IPS-11a (cell line): Measurements from ENCODE around the gene CHMP3.
"Not testable (repeated sequence)": the region's sequence is repeated elsewhere in the genome, so short reads cannot be mapped to it uniquely, and the experiment has no call there.

Experiments used
- H3K4me3 ChIP-seq: one replicate; pipeline ENCODE4 v1.5.1; 2013; ENCODE audit warnings: low read depth, low read length, control low read depth

Gene CHMP3

DNA sequence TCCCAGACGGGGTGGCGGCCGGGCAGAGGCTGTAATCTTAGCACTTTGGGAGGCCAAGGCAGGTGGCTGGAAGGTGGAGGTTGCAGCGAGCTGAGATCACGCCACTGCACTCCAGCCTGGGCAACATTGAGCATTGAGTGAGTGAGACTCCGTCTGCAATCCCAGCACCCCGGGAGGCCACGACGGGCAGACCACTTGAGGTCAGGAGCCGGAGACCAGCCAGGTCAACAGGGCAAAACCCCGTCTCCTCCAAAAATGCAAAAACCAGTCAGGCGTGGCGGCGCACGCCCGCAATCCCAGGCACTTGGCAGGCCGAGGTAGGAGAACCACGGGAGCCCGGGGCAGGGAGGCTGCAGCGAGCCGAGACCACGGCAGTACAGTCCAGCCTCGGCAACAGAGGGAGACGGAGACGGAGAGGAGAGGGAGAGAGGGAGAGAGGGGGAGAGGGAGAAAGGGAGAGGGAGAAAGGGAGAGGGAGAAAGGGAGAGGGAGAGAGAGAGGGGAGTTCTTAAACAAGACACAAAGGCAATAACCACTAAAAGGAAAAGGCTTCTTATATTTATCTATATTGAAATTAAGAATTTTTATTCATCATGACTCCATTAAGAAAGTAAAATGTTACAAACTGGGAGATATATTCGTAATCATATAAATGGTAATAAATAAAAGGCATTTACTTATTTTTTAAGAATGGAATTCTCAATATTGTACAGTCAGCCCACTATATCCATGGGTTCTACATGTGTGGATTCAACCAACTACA, 13.1 kb downstream of the CHMP3 start:
- not testable (repeated sequence) for H3K4me3 ChIP-seq

DNA sequence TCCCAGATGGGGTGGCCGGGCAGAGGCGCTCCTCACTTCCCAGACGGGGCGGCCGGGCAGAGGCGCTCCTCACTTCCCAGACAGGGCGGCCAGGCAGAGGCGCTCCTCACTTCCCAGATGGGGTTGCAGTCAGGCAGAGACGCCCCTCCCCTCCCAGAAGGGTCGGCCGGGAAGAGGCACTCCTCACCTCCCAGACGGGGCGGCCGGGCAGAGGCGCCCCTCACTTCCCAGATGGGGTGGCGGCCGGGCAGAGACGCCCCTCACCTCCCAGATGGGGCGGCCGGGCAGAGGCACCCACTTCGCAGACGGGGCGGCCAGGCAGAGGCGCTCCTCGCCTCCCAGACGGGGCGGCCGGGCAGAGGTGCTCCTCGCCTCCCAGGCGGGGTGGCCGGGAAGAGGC, 13.8 kb downstream of the CHMP3 start:
- not testable (repeated sequence) for H3K4me3 ChIP-seq

GRCh38 chr2:86548913-86549396, 14.3 kb downstream of the CHMP3 start:
- not testable (repeated sequence) for H3K4me3 ChIP-seq

DNA sequence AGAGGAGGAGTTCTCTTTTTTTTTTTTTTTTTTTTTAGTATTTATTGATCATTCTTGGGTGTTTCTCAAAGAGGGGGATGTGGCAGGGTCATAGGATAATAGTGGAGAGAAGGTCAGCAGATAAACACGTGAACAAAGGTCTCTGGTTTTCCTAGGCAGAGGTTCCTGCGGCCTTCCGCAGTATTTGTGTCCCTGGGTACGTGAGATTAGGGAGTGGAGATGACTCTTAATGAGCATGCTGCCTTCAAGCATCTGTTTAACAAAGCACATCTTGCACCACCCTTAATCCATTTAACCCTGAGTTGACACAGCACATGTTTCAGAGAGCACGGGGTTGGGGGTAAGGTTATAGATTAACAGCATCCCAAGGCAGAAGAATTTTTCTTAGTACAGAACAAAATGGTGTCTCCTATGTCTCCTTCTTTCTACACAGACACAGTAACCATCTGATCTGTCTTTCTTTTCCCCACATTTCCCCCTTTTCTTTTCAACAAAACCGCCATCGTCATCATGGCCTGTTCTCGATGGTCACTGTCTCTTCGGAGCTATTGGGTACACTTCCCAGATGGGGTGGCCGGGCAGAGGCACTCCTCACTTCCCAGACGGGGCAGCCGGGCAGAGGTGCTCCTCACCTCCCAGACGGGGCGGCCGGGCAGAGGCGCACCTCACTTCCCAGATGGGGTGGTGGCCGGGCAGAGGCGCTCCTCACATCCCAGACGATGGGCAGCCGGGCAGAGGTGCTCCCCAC, 14.9 kb downstream of the CHMP3 start:
- not testable (repeated sequence) for H3K4me3 ChIP-seq

DNA sequence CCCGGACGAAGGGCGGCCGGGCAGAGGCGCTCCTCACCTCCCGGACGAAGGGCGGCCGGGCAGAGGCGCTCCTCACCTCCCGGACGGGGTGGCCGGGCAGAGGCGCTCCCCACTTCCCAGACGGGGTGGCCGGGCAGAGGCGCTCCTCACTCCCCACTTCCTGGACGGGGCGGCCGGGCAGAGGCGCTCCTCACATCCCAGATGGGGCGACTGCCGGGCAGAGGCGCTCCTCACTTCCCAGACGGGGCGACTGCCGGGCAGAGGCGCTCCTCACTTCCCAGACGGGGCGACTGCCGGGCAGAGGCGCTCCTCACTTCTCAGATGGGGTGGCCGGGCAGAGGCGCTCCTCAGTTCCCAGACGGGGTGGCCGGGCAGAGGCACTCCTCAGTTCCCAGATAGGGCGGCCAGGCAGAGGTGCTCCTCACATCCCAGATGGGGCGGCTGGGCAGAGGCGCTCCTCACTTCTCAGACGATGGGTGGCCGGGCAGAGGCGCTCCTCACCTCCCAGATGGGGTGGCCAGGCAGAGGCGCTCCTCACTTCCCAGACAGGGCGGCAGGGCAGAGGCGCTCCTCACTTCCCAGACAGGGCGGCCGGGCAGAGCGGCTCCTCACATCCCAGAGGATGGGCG, 17.8 kb downstream of the CHMP3 start:
- H3K4me3 ChIP-seq, result not testable (repeated sequence)

DNA sequence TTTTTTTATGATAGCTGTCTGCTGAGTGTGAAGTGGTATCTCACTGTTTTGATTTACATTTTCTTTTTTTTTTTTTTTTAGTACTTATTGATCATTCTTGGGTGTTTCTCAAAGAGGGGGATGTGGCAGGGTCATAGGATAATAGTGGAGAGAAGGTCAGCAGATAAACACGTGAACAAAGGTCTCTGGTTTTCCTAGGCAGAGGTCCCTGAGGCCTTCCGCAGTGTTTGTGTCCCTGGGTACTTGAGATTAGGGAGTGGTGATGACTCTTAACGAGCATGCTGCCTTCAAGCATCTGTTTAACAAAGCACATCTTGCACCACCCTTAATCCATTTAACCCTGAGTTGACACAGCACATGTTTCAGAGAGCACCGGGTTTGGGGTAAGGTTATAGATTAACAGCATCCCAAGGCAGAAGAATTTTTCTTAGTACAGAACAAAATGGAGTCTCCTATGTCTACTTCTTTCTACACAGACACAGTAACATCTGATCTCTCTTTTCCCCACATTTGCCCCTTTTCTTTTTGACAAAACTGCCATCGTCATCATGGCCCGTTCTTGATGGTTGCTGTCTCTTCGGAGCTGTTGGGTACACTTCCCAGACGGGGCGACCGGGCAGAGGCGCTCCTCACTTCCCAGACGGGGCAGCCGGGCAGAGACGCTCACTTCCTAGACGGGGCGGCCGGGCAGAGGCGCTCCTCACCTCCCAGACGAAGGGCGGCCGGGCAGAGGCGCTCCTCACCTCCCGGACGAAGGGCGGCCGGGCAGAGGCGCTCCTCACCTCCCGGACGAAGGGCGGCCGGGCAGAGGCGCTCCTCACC, 18.8 kb downstream of the CHMP3 start:
- H3K4me3 ChIP-seq, result not testable (repeated sequence)

- H3K4me3 ChIP-seq, result no peak overlapping the region
Observed at GRCh38 chr2:86543793-86544192, 19.4 kb downstream of the CHMP3 start.

DNA sequence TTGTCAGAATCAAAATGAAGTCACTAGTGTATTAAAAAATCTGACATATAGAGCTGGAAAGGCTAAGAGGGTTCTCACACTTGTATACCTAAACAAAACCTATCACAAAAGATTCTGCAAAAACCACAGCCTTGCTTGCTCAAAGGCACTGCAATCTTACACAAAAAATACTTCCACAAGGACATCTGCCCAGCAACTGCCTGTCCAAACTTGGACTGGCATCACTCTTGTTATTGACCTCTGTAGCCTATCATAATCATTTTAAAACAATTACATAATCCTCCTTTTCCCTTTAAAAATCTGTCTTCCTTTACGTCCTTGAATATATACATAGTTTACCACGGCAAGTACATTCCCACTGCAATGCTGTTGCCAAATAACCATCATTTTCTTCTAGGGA, 19.9 kb downstream of the CHMP3 start:
- H3K4me3 ChIP-seq, result no peak overlapping the region

- no peak overlapping the region for H3K4me3 ChIP-seq
Observed at GRCh38 chr2:86542814-86543213, 20.4 kb downstream of the CHMP3 start.

- no peak overlapping the region for H3K4me3 ChIP-seq
Observed at GRCh38 chr2:86541334-86541733, 21.9 kb downstream of the CHMP3 start.

- H3K4me3 ChIP-seq, result no peak overlapping the region
Observed at GRCh38 chr2:86533589-86533988, 29.7 kb downstream of the CHMP3 start.

GRCh38 chr2:86525421-86526340, 37.6 kb downstream of the CHMP3 start:
- H3K4me3 ChIP-seq, result no peak overlapping the region

DNA sequence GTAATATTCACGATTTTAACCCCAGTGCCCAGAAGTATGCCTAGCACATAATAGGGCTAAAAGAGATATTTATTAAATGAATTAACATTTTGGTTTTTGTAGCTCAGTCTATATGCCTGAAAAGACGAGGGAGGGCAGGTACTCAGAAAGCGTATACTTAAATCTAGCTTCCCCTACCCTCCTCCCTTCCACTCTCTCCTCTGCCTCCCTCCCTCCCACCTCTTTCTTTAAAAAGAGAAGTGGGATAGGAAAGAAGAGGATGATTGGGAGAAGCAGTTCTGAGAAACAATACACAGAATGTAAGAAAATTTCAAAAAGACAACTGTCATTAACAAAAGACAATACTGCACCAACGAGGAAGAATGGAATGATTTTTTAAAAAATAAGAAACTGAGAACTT, 39.8 kb downstream of the CHMP3 start:
- no peak overlapping the region for H3K4me3 ChIP-seq

DNA sequence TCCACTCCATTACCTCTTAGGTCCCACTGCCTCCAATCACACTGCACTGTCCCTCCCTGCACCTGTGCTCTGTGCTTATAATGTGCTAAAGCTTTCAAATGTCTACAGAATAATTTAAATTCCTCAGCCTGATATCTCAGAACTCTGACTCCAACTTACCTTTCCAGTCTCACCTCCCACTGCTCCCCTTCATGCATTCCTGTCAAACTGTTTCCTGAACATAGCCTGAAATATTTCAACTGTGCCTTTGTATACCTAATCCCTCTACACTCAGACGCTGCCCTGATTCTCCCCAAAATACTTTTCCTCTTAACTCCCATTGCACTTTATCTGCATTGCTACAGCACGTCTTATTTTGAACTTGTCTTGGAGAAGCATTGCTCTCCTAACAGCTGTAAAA, 40.5 kb downstream of the CHMP3 start:
- no peak overlapping the region for H3K4me3 ChIP-seq

- no peak overlapping the region for H3K4me3 ChIP-seq
Observed at GRCh38 chr2:86521922-86522321, 41.3 kb downstream of the CHMP3 start.

DNA sequence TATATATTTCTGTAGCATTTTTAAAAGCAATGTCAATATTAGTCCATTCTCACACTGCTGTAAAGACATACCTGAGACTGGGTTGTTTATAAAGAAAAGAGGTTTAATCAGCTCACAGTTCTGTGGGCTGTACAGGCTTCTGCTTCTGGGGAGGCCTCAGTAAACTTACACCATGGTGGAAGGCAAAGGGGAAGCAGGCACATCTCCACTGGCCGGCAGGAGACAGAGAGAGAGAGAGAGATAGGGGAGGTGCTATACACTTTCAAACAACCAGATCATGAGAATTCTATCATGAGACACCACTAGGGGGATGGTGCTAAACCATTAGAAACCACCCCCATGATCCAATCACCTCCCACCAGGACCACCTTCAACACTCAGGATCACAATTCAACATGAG, 43.1 kb downstream of the CHMP3 start:
- H3K4me3 ChIP-seq, result no peak overlapping the region

- no peak overlapping the region for H3K4me3 ChIP-seq
Observed at GRCh38 chr2:86519349-86519748, 43.9 kb downstream of the CHMP3 start.

GRCh38 chr2:86518481-86518880, 44.8 kb downstream of the CHMP3 start:
- H3K4me3 ChIP-seq, result no peak overlapping the region

GRCh38 chr2:86513948-86514660, 49.1 kb downstream of the CHMP3 start:
- H3K4me3 ChIP-seq, result no peak overlapping the region
